Activated CD4-positive, alpha-beta T cell treated with anti-CD3 and anti-CD28 coated beads for 1 hour (primary cell): ENCODE measurements around the gene TM4SF5.
A peak's percentile ranks its signal among the peaks of the same experiment; 100 is the strongest.
"Not testable (repeated sequence)": the region's sequence is repeated elsewhere in the genome, so short reads cannot be mapped to it uniquely, and the experiment has no call there.

Source experiments
- DNase-seq: peaks from one replicate; pipeline ENCODE4 v3.0.0-alpha.2; 2020

TM4SF5 gene

DNA sequence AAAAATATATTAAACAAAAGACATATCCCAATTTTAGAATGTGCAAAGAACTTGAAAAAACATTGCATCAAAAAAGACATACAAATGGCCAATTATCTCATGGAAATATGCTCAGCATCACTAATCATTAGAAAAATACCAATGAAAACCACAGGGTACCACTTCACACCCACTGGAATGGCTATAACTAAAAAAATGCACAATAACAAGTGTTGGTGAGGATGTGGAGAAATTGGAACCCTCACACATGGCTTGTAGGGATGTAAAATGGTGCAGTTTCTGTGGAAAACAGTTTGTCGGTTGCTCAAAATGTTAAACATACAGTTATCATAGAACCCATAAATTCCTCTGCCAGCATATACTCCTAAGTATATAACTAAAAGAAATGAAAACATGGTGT is 23.5 kb downstream of the TM4SF5 start:
- no peak for DNase-seq

DNA sequence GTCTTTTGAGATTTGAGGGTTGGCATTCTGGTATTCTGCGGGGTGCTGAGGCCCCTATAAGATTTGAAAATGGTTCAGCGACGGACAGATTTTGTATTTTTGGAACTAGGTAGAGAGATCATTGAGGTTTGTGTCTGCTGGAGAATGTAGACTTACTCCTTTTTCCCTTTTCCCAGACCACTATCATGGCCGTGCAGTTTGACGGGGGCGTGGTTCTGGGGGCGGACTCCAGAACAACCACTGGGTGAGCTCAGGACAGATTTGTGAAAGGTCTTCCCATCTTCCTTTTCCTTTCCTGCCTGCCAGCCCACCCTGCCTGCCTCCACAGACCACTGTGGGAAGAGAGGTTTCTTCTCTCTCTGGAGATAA is 24.9 kb downstream of the TM4SF5 start:
- no peak for DNase-seq

DNA sequence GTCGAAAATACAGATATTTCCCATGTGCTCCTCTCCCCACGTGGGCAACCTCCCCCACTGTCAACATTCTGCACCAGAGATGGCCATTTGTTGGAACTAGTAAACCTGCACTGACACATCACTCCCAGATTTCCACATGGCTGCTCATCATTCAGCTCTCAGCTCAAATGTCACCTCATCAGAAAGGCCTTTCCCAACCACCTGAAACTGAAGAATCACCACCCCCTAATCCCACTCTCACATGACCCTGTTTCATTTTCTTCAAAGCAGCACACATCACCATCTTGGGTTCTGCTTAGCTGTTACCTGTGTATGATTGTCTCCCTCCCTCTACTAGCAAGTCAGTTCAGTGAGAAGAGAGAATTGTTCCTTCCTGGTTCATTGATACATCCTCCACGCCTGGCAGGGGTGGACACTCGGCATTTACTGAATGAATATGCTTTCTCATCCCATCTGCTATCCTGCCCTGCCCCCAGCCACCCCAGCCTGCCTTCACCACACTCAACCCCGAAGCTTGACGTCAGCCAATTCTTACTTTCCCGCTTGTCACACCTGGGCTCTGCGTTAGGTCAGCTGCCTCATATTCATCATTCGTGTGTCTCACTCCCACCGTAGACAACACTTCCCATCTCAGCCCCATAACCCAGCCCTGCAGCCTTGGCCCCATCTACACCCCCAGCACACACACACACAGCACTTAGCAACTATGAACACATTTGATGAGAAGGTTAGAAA is 28.9 kb downstream of the TM4SF5 start:
- DNase-seq: no peak

DNA sequence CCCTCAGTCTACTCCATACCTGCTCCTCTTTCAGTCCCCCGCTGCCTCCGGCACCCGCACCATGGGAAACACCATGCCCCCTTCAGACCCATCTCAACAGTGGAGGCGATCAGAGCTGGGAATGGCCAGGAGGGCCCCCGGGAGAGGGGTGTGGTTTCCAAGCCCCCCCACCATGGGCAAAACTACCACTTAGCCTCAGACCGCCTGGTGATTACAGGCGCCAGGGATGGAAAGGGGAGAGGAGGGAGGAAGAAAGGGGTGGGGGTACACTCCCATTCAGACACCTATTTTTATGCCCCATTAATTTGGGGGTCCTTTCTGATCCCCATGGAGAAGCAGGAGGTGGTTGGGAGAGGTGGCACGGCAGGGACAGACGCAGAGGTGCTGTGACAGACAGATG is 30.5 kb downstream of the TM4SF5 start, which contains the start of gene C17orf114:
C17orf114 (minus strand) TSS at position 101 of the 400 bp plus-strand sequence.
- DNase-seq: no peak

DNA sequence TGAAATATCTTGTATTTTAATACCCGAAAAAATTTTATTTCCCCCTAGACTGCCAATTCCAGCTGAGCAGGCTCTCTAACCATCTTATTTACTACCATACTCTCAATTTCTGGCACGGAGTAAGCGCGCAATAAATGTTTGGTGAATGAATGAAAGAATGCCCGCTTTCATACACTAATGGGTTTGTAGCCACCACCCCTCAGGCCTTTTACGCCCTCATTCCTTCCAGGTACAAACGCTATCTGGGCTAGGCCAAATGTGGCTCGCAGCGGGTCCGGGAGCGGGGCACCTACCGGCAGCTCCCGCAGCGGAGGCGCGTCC is 34.7 kb downstream of the TM4SF5 start:
- DNase-seq: no peak

DNA sequence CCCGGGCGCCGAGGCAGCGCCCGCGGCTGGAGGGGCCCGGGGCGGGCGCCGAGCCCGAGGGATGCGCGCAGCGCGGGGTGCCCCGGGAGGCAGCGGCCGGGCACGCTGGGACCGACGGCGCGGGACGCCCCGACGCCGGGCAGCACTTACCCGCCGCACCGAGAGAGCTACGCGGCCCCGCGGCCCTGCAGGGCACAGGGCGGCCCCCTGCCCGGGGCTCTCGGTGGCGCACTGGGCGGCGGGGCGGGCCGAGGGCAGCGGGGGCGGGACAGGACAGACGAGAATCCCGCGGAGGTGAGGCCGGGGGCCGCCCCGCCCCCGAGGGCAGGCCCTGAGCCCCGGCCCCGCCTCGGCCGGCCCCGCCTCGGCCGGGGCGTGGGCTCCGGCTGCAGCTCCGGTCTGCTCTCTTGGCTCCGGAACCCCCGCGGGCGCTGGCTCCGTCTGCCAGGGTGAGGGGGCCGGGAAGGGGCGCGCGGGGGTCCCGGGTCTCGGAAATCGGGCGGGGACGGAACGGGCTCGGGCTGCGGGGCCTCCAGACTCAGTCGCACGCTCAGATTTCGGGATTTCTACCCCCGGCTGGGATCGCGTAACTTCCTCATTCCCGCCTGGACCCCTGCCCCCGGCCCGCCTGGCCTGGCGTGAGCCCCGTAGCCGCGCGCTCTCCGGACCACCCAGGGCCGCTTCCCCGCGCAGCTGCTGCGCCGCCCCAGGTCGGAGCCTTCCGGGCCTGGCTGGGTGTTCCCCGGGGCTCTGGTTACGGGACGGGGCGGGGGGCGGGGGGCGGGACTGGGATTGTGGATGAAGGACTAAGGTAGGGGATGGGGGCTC is 35.3 kb downstream of the TM4SF5 start, which contains the start of gene PLD2:
PLD2 (plus strand) TSS at position 376 of the 828 bp plus-strand sequence. CDS start 621 bp downstream, outside the sequence.
- DNase-seq: peak; percentile 75

DNA sequence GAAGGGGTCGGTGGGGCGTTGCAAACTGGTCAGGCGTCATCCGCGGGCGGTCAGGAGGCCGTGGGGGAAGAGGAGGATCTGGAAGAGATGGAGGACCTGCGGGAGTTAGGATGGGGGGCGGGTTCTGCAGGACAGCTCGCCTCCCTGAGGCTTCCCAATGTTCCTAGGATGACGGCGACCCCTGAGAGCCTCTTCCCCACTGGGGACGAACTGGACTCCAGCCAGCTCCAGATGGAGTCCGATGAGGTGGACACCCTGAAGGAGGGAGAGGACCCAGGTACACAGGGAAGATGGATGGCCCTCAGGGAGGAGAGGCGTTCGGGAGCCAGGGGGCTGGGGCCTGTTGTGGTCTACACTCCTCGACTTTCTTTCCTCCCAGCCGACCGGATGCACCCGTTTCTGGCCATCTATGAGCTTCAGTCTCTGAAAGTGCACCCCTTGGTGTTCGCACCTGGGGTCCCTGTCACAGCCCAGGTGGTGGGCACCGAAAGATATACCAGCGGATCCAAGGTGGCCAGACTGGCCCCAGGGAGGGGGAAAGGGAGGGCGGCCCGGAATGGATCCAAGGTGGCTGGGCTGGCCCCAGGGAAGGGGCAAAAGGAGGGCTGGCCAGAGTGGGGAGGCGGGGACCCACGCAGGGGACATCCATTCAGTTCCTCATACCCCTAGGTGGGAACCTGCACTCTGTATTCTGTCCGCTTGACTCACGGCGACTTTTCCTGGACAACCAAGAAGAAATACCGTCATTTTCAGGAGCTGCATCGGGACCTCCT is 36.1 kb downstream of the TM4SF5 start:
- no peak for DNase-seq

DNA sequence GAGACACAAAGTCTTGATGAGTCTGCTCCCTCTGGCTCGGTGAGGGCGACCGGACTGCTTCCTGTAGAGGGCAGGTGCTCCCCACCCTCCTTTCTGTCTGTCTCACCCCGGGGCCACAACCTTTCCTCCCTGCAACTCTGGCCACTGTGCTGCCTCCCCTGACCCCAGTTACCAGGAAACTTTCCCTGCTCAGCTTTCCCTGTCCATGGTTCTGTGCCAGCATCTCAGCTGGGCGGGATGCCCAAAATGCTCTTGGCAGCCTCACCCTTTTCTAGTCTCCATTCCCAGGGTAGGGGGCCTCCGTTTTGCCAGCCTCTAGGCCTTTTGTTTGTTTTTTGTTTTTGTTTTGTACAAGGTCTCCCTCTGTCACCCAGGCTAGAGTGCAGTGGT is 36.7 kb downstream of the TM4SF5 start:
- DNase-seq: no peak

DNA sequence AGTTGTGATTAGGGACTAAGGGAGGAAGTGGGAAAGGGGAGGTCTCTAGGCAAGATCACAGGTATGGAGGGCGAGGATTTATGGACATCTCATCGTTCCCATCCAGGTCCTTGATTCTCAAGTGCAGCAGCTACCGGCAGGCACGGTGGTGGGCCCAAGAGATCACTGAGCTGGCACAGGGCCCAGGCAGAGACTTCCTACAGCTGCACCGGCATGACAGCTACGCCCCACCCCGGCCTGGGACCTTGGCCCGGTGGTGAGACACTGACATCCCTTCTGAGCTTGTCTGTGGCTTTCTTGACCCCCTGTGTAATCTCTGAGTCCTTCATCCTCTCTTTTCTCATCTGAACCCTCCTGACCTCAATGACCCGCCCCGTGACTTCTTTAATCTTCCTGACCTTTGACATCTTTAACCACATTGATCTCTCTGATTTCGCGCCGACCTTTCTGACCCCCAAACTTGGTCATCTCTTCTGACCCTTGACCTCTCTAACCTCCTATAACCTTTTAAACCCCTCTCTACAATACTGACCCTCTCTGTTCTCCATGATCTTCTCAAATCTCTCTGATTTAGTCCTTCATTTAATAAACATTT is 39.1 kb downstream of the TM4SF5 start:
- DNase-seq: no peak

DNA sequence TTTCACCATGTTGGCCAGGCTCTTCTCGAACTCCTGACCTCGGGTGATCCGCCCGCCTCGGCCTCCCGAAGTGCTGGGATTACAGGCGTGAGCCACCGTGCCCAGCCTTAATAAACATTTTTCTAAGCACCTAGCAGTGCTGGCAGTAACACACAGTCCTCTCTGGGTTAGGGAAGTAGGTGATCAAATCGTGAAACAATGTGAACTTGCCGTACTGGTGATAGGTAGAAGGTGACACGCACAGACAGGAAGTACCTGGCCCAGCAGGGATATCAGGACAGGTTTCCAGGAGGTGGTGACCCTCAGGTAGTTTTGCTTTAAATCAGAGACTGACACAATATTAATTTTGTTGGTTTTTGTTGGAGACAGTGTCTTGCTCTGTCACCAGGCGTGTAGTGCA is 39.8 kb downstream of the TM4SF5 start:
- no peak for DNase-seq

DNA sequence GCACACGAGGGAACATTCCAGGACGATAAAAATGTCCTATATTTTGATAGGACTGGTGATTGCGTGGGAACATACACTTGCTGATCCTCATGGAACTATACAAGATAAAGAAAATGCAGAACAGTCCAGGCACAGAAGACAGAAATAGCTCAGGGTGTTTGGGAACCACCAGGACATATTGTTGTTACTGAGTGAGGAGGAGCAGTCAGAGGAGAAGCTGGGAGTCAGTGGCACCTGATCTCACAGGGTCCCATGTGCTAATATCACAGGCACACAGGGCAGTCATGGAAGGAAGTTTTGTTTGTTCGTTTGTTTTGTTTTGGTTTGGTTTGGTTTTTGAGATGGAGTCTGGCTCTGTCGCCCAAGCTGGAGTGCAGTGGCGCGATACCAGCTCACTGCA is 41.0 kb downstream of the TM4SF5 start:
- no peak for DNase-seq

DNA sequence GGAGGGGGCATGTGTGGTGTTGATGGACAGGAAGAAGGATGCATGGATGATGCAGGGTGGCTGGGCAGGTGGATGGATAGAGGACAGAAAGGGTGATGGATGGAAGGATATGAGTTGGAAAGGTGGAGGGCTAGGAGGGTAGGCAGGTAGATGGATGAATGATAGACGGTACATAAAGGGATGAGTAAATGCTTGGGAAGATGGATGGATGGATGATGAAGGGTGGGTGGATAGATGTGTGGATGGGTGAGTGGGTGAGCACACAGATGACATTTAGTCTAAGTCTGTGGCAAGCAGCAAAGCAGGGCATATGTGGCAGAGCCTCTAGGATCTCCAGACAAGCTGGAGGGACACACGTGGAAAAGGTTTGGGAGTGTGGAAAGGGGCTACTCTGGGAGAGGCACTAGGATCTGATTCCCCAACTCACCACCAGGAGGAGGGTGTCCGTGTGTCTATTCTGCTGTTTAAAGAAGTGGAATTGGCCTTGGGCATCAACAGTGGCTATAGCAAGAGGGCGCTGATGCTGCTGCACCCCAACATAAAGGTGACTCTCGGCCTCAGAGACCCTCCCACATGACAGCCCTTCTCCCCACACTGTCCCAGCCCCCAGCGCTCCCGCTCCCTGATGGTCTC is 43.5 kb downstream of the TM4SF5 start:
- DNase-seq: no peak

DNA sequence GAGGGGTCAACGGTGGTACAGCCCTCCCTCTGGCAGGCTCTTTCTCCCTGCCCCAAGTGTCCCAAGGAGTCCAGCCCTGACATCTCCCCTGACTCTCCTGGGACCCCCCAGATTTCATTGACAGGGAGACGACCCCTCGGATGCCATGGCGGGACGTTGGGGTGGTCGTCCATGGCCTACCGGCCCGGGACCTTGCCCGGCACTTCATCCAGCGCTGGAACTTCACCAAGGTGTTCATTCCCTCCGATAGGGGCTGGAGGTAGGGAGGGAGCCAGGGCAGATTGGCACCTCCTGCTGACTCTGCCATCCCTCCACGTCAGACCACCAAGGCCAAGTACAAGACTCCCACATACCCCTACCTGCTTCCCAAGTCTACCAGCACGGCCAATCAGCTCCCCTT is 45.1 kb downstream of the TM4SF5 start:
- DNase-seq: no peak

DNA sequence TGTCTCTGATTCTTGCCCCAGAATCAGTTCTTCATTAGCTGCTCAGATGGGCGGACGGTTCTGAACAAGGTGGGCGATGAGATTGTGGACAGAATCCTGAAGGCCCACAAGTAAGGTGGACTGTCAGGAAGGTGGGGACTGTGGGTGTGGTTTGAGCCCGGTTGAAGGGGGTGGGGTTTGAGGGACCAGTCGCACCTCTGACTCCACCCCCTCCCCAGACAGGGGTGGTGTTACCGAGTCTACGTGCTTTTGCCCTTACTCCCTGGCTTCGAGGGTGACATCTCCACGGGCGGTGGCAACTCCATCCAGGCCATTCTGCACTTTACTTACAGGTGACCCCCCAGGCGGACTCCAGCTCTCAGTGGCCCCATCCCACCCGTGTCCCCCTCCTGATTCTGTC is 46.6 kb downstream of the TM4SF5 start:
- DNase-seq: no peak

DNA sequence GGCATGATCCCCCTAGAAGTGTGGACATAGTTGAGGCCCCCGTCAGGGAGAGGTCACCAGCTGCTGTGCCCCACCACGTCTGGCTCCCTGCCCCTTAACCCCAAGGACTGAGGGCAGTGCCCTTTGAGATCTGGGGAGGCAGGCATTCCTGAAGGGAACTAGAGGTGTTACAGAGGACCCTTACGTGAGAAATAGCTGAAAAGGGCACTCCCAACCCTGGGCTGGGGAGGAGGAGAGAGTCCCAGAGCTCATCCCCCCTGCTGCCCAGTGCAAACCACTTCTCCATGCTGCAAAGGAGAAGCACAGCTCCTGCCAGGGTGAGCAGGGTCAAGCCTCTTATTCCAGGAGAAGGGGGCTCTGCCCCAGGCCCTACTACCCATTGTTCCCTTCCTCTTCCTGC is 51.1 kb downstream of the TM4SF5 start:
- no peak for DNase-seq

DNA sequence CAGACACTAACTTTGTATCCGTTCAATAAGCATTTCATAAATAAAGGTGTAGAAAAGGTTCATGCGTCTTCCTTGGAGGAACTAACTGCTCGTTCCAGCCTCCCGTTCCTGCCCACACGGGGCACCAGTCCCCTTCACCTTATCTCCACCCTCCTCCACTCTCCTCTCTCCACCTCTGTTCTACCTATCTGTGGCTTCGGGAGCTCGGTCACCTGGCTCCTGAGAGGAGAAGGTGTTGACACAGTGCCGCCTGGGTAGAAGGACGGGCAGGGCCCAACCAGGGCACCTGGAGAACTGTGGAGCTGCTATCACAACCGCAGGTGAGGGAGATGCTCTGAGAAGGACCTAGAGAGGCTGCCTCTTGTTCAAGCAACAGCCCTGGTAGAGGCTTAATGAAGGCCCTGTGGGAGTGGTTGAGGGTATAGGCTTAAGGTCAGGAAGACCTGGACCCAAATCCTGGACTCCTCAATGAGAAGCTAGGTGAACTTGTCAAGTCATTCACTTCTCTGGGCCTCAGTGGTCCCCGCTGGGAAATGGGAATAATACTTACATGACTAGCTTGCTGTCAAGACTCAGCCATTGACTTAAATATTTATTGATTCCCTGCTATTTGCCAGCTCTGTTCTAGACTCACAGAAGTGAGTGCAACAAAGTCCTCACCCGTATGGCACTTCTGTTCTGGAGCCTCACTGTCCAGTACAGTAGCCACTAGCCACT is 51.8 kb downstream of the TM4SF5 start:
- no peak for DNase-seq

DNA sequence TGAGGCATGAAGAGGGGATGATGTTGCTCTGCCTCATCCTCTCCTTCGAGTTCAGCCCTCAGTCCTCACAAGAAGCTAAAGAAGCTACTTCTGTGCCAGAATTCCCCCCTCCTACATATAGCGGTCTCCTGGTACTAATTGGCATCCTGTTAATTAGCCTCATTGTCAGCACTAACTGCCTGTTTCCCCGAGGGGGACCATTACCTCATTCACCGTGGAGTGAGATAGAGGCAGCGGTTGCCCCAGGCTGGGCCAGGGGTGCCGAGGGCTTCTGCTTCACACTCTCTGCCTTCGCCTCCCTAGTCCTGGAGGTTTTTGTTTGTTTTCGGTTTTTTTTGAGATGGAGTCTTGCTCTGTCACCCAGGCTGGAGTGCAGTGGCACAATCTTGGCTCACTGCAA is 55.7 kb downstream of the TM4SF5 start:
- DNase-seq: no peak

DNA sequence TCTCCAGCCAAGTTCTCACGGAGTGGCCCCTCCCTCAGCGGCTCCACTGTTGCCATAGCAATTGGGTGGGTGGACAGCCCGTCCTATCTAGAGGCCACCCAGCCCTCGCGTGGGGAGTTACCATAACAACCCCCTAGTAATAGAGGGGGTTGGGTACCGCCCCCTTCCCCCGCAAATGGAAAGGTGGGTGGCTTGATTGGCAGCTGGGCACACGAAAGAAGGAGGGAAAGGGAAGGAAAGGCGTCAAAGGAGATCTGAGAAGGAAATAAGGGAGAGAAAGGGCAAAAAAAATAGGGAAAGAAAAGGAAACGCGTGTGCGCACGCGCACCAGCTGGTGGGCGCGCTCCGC is 61.1 kb downstream of the TM4SF5 start:
- DNase-seq: not testable (repeated sequence)
